SK-N-SH (cell line): Measurements from ENCODE around the gene KIDINS220. TPM values are rescaled to one million over a fixed set of nuclear protein-coding genes. Genes with fewer than 3 reads are reported as not detected.

ENCODE experiments used
- CTCF ChIA-PET: fragments of 300-600, 350-600 bp; formaldehyde crosslinking; extraction: SDS; loops from one replicate; lab custom pipeline; 2021; lab: Yijun Ruan, JAX
- POLR2A ChIA-PET: fragments of 350-600 bp; sonication (Branson Sonifier 250); formaldehyde crosslinking; extraction: SDS; loops from one replicate; lab custom pipeline; 2020; ENCODE audit warnings: antibody characterized with exemption, inconsistent platforms; lab: Yijun Ruan, JAX
- DNase-seq: peaks from one replicate; pipeline ENCODE4 v3.0.0; 2012
- H2AFZ ChIP-seq: fragments of 200-600 bp; sonication (generic); 2 replicates; pipeline ENCODE4 v1.8.1; 2016; ENCODE audit warnings: antibody characterized with exemption, mild to moderate bottlenecking, low read depth
- H3F3A ChIP-seq: fragments of 200-600 bp; sonication (generic); replicated peaks from 2 replicates; pipeline ENCODE3; 2016; ENCODE audit warnings: antibody characterized with exemption, mild to moderate bottlenecking; ENCODE audit not compliant: insufficient read depth
- H3K27ac ChIP-seq, 2 experiments: fragments of 200-500 bp in 1 of 2; fragments of 200-600 bp in 1 of 2; sonication (Bioruptor generic) in 1 of 2; sonication (generic), shearing (Covaris generic) in 1 of 2; 2 replicates each; pipeline versions ENCODE4 v1.5.1 to v1.6.1; 2014 to 2016; ENCODE audit warnings: low read depth in 2 of 2, inconsistent platforms in 1 of 2, low read length in 1 of 2, mild to moderate bottlenecking in 1 of 2, mixed read lengths in 1 of 2
- H3K27me3 ChIP-seq: fragments of 200-600 bp; sonication (generic), shearing (Covaris generic); 2 replicates; pipeline ENCODE4 v1.6.1; 2016; ENCODE audit warnings: mixed run types; ENCODE audit not compliant: insufficient read depth
- H3K36me3 ChIP-seq, 2 experiments: fragments of 200-500 bp in 1 of 2; fragments of 200-600 bp in 1 of 2; sonication (Bioruptor generic) in 1 of 2; sonication (generic) in 1 of 2; replicated peaks in 1 of 2; 2 replicates each; pipeline versions ENCODE3 to v1.5.1; 2014 to 2016; ENCODE audit warnings: low read length in 1 of 2, mild to moderate bottlenecking in 1 of 2; ENCODE audit not compliant: insufficient read depth in 2 of 2, control insufficient read depth in 1 of 2
- H3K4me1 ChIP-seq, 2 experiments: fragments of 200-500 bp in 1 of 2; fragments of 200-600 bp in 1 of 2; sonication (Bioruptor generic) in 1 of 2; sonication (generic), shearing (Covaris generic) in 1 of 2; 2 replicates each; pipeline versions ENCODE4 v1.5.1 to v1.6.1; 2014 to 2016; ENCODE audit warnings: low read depth in 1 of 2, low read length in 1 of 2, mixed run types in 1 of 2; ENCODE audit not compliant: insufficient read depth in 2 of 2, control insufficient read depth in 1 of 2
- H3K4me2 ChIP-seq: fragments of 200-600 bp; sonication (generic), shearing (Covaris generic); 2 replicates; pipeline ENCODE4 v1.6.1; 2017; ENCODE audit warnings: mixed run types
- H3K4me3 ChIP-seq, 2 experiments: fragments of 200-500 bp in 1 of 2; fragments of 200-600 bp in 1 of 2; sonication (Bioruptor generic) in 1 of 2; sonication (generic), shearing (Covaris generic) in 1 of 2; 2 replicates each; pipeline versions ENCODE4 v1.5.1 to v1.8.1; 2014 to 2016; ENCODE audit warnings: low read depth in 2 of 2, inconsistent platforms in 1 of 2, low read length in 1 of 2, mild to moderate bottlenecking in 1 of 2, mixed read lengths in 1 of 2, moderate library complexity in 1 of 2
- H3K79me2 ChIP-seq: fragments of 200-600 bp; sonication (generic); 2 replicates; pipeline ENCODE4 v1.8.1; 2017; ENCODE audit warnings: mild to moderate bottlenecking; ENCODE audit not compliant: insufficient read depth
- H3K9ac ChIP-seq: fragments of 200-600 bp; sonication (generic); 2 replicates; pipeline ENCODE4 v1.6.1; 2017; ENCODE audit warnings: mixed run types
- H3K9me2 ChIP-seq: fragments of 200-600 bp; sonication (generic); 2 replicates; pipeline ENCODE4 v1.6.1; 2017; ENCODE audit warnings: mixed run types
- H3K9me3 ChIP-seq: fragments of 200-600 bp; sonication (generic); 2 replicates; pipeline ENCODE4 v1.6.1; 2017; ENCODE audit warnings: mixed run types, mild to moderate bottlenecking, moderate library complexity
- H4K20me1 ChIP-seq: fragments of 200-600 bp; sonication (generic); 2 replicates; pipeline ENCODE4 v1.6.1; 2017; ENCODE audit warnings: mild to moderate bottlenecking, mixed run types; ENCODE audit not compliant: insufficient read depth
- EZH2phosphoT487 ChIP-seq: fragments of 200-600 bp; sonication (generic); IDR thresholded peaks from 2 replicates; pipeline ENCODE4 v1.6.1; 2017; ENCODE audit warnings: low read depth, mixed run types, mild to moderate bottlenecking, antibody characterized with exemption, moderate library complexity, borderline replicate concordance
- FOSL2 ChIP-seq: IDR thresholded peaks from 2 replicates; pipeline ENCODE4 v1.4.0; 2012; ENCODE audit warnings: low read depth, mild to moderate bottlenecking, moderate library complexity, borderline replicate concordance
- FOXJ3 ChIP-seq: sonication (generic); formaldehyde crosslinking; IDR thresholded peaks from 2 replicates; pipeline ENCODE4 v1.5.1; 2020; ENCODE audit warnings: mild to moderate bottlenecking, missing genetic modification reagents
- FOXM1 ChIP-seq: IDR thresholded peaks from 2 replicates; pipeline ENCODE4 v1.4.0; 2012; ENCODE audit warnings: low read depth, mild to moderate bottlenecking
- MXI1 ChIP-seq: IDR thresholded peaks from 2 replicates; pipeline ENCODE4 v1.6.1; 2012; ENCODE audit warnings: mild to moderate bottlenecking, low read depth, low read length, improper control_type of control experiment
- RAD21 ChIP-seq: IDR thresholded peaks from 2 replicates; pipeline ENCODE4 v1.6.1; 2012; ENCODE audit warnings: mild to moderate bottlenecking, low read length
- RCOR1 ChIP-seq: fragments of 150-350 bp; IDR thresholded peaks from 2 replicates; pipeline ENCODE4 v1.6.1; 2017; ENCODE audit warnings: antibody characterized with exemption, low read length
- RFX5 ChIP-seq: IDR thresholded peaks from 2 replicates; pipeline ENCODE4 v1.6.1; 2012; ENCODE audit warnings: mild to moderate bottlenecking, improper control_type of control experiment, low read length
- RXRA ChIP-seq: IDR thresholded peaks from 2 replicates; pipeline ENCODE4 v1.4.0; 2012; ENCODE audit warnings: low read depth, mild to moderate bottlenecking, borderline replicate concordance
- SIN3A ChIP-seq: IDR thresholded peaks from 2 replicates; pipeline ENCODE4 v1.6.1; 2012; ENCODE audit warnings: low read depth, mild to moderate bottlenecking, low read length, moderate library complexity, borderline replicate concordance
- TAF1 ChIP-seq: IDR thresholded peaks from 2 replicates; pipeline ENCODE4 v1.6.1; 2012; ENCODE audit warnings: low read depth, mild to moderate bottlenecking, low read length, moderate library complexity, borderline replicate concordance
- YY1 ChIP-seq: IDR thresholded peaks from 2 replicates; pipeline ENCODE4 v1.4.0; 2012; ENCODE audit warnings: low read depth, mild to moderate bottlenecking
- WGBS: methylation state at CpG from one replicate; pipeline ENCODE4 v1.1.6; 2017; ENCODE audit warnings: low lambda C conversion rate; 5-methylcytosine and 5-hydroxymethylcytosine counted together
- polyA plus RNA-seq, 3 experiments: library from polyadenylated mRNA; depleted of rRNA; stranded (reverse); fragments of >200 nt; gene quantifications; 2 replicates each; pipeline ENCODE4 v1.2.3, GENCODE V29; 2012
- TF ChIP-seq, protein P1 (sequence below): IDR thresholded peaks from 2 replicates; pipeline ENCODE4 v1.4.0; 2012; ENCODE audit warnings: low read depth, borderline replicate concordance
- TF ChIP-seq, protein P2 (sequence below): IDR thresholded peaks from 2 replicates; pipeline ENCODE4 v1.6.1; 2012; ENCODE audit warnings: mild to moderate bottlenecking, low read depth, low read length, moderate library complexity
- TF ChIP-seq, protein P3 (sequence below): IDR thresholded peaks from 2 replicates; pipeline ENCODE4; 2012
- TF ChIP-seq, protein P4 (sequence below): fragments of 150-350 bp; IDR thresholded peaks from 2 replicates; pipeline ENCODE4 v1.6.1; 2017; ENCODE audit warnings: antibody characterized with exemption, low read length, low read depth, borderline replicate concordance
- TF ChIP-seq, protein P5 (sequence below): IDR thresholded peaks from 2 replicates; pipeline ENCODE4 v1.4.0; 2012; ENCODE audit warnings: low read depth

Gene KIDINS220
- polyA plus RNA-seq, 1 of the 3 experiments (the other 2 are of a cell fraction): 18.2 TPM

DNA sequence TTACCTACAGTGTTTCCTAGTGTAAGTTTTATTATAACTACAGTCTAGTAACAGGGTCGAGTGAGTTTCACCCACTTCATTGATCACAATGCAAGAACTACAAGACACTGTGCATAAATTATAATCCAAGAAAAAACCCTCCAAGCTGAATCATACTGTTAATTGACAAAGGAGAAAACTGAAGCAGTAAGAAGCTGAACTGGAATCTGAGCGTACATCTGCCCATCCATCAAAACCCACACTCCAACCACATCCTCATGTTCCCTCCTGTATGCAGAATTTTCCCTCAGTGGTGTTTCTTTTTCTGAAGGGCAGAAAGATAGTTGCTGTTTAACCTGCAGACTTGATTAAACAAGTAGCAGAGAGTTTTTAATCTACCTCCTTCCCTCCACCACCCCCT is 49.5 kb upstream of the KIDINS220 start:
- ChIA-PET POLR2A (no interaction called here), CTCF (interaction anchor here (2.3 kb wide), 1 partner anchor 253 kb away, joined by 11 read pairs; no protein-coding TSS in a partner anchor)
- TF ChIP-seq FOXM1 (no peak), MXI1 (no peak), RCOR1 (no peak), TAF1 (no peak), RXRA (no peak), EZH2phosphoT487 (no peak), FOSL2 (no peak), FOXJ3 (CRISPR knock-in tag) (no peak), RAD21 (no peak), RFX5 (no peak), YY1 (no peak), SIN3A (no peak)
- TF ChIP-seq, protein P1, sequence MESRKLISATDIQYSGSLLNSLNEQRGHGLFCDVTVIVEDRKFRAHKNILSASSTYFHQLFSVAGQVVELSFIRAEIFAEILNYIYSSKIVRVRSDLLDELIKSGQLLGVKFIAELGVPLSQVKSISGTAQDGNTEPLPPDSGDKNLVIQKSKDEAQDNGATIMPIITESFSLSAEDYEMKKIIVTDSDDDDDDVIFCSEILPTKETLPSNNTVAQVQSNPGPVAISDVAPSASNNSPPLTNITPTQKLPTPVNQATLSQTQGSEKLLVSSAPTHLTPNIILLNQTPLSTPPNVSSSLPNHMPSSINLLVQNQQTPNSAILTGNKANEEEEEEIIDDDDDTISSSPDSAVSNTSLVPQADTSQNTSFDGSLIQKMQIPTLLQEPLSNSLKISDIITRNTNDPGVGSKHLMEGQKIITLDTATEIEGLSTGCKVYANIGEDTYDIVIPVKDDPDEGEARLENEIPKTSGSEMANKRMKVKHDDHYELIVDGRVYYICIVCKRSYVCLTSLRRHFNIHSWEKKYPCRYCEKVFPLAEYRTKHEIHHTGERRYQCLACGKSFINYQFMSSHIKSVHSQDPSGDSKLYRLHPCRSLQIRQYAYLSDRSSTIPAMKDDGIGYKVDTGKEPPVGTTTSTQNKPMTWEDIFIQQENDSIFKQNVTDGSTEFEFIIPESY: no peak
- TF ChIP-seq, protein P2, sequence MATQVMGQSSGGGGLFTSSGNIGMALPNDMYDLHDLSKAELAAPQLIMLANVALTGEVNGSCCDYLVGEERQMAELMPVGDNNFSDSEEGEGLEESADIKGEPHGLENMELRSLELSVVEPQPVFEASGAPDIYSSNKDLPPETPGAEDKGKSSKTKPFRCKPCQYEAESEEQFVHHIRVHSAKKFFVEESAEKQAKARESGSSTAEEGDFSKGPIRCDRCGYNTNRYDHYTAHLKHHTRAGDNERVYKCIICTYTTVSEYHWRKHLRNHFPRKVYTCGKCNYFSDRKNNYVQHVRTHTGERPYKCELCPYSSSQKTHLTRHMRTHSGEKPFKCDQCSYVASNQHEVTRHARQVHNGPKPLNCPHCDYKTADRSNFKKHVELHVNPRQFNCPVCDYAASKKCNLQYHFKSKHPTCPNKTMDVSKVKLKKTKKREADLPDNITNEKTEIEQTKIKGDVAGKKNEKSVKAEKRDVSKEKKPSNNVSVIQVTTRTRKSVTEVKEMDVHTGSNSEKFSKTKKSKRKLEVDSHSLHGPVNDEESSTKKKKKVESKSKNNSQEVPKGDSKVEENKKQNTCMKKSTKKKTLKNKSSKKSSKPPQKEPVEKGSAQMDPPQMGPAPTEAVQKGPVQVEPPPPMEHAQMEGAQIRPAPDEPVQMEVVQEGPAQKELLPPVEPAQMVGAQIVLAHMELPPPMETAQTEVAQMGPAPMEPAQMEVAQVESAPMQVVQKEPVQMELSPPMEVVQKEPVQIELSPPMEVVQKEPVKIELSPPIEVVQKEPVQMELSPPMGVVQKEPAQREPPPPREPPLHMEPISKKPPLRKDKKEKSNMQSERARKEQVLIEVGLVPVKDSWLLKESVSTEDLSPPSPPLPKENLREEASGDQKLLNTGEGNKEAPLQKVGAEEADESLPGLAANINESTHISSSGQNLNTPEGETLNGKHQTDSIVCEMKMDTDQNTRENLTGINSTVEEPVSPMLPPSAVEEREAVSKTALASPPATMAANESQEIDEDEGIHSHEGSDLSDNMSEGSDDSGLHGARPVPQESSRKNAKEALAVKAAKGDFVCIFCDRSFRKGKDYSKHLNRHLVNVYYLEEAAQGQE: no peak
- TF ChIP-seq, protein P3, sequence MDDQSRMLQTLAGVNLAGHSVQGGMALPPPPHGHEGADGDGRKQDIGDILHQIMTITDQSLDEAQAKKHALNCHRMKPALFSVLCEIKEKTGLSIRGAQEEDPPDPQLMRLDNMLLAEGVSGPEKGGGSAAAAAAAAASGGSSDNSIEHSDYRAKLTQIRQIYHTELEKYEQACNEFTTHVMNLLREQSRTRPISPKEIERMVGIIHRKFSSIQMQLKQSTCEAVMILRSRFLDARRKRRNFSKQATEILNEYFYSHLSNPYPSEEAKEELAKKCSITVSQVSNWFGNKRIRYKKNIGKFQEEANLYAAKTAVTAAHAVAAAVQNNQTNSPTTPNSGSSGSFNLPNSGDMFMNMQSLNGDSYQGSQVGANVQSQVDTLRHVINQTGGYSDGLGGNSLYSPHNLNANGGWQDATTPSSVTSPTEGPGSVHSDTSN: no peak
- TF ChIP-seq, protein P4, sequence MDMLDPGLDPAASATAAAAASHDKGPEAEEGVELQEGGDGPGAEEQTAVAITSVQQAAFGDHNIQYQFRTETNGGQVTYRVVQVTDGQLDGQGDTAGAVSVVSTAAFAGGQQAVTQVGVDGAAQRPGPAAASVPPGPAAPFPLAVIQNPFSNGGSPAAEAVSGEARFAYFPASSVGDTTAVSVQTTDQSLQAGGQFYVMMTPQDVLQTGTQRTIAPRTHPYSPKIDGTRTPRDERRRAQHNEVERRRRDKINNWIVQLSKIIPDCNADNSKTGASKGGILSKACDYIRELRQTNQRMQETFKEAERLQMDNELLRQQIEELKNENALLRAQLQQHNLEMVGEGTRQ: no peak
- TF ChIP-seq, protein P5, sequence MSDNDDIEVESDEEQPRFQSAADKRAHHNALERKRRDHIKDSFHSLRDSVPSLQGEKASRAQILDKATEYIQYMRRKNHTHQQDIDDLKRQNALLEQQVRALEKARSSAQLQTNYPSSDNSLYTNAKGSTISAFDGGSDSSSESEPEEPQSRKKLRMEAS: no peak
- H3K36me3 ChIP-seq: peaks cover 14 to 21% of the 10 kb centered on the region in 2 experiments
- H3F3A ChIP-seq: no peaks in the 10 kb centered on the region
- no peaks in the 10 kb centered on the region; the same call in 1 of the 2 replicates for H3K79me2 ChIP-seq
- no peak overlapping the region for H3K9ac ChIP-seq
- no peaks in the 10 kb centered on the region for H4K20me1 ChIP-seq
- WGBS: 91% methylated on average over 2 of the region's 2 CpGs
- H2AFZ ChIP-seq: no peak overlapping the region
- no peaks in the 10 kb centered on the region for H3K9me3 ChIP-seq
- H3K9me2 ChIP-seq: no peaks in the 10 kb centered on the region
- no peak overlapping the region for H3K27ac ChIP-seq
- DNase-seq: no peak
- no peak overlapping the region for H3K4me2 ChIP-seq
- no peak overlapping the region for H3K4me3 ChIP-seq
- H3K4me1 ChIP-seq: peaks cover 0 to 4% of the 10 kb centered on the region in 2 experiments; a peak in 2 of 4 replicates
- H3K27me3 ChIP-seq: no peaks in the 10 kb centered on the region
